DLD1 (cell line): ENCODE measurements around the gene SETD2.
"Not testable (repeated sequence)": the region's sequence is repeated elsewhere in the genome, so short reads cannot be mapped to it uniquely, and the experiment has no call there.

ENCODE experiments used
- in situ Hi-C: cut with HindIII; loops from 2 replicates; pipeline ENCODE4 v1.10.0; 2017; ENCODE audit warnings: low sequenced_read_pairs

Gene SETD2

GRCh38 chr3:47036145-47036544 is 127.8 kb downstream of the SETD2 start:
- in situ Hi-C loops, result no loop called here

DNA sequence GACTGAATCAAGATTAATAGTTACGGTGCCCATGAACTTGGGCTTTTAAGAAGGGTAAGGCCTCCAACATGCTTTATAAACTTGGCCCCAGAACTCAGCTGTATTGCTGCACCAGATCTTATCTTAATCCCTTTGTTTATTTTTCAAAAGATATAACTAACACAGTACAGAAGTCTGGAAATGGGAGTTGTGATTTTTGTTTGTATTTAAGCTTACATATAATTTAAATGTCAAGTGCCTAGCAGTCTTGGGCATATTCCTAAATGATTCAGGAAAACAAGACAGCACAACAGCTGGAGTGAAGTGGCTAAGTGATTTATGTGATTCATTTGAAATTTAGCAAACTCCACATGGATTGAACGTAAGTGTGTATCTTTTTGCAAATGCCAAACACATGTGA is 128.3 kb downstream of the SETD2 start:
- in situ Hi-C loops, result no loop called here

GRCh38 chr3:47034868-47035489 is 128.9 kb downstream of the SETD2 start:
- in situ Hi-C loops, result no loop called here

GRCh38 chr3:47031041-47031440 is 132.9 kb downstream of the SETD2 start:
- in situ Hi-C loops, result not testable (repeated sequence)

- in situ Hi-C loops, result no loop called here
These were observed 135.2 kb downstream of the SETD2 start for GRCh38 chr3:47028667-47029066.

DNA sequence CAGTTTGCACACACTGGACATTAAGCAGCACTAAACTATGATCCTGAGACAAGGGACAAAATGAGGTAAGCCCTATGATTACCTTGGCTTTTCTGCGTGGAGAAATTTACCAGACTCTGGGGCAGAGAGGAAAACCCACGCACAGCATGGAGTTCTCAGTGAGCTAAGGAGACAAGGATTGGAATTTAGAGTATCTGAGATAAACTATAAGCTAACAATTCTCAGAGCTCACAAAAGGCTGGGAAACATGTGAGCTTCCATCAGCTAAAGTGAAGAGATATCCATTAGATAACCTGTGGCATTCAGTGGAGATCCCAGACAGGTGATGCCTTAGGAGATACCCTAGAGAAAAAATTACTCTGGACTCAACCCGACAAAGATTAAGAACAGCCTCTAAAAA is 135.8 kb downstream of the SETD2 start:
- in situ Hi-C loops, result no loop called here

DNA sequence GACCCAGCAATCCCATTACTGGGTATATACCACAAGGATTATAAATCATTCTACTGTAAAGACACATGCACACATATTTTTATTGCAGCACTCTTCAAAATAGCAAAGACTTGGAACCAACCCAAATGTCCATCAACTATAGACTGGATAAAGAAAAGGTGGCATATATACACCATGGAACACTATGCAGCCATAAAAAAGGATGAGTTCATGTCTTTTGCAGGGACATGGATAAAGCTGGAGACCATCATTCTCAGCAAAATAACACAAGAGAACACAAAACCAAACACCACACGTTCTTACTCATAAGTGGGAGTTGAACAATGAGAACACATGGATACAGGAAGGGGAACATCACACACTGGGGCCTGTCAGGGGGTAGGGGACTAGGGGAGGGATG is 137.5 kb downstream of the SETD2 start:
- in situ Hi-C loops, result not testable (repeated sequence)

GRCh38 chr3:47024932-47025331 is 139.0 kb downstream of the SETD2 start:
- in situ Hi-C loops, result no loop called here

GRCh38 chr3:47022641-47023071 is 141.3 kb downstream of the SETD2 start:
- in situ Hi-C loops, result no loop called here

GRCh38 chr3:47020311-47020710 is 143.6 kb downstream of the SETD2 start:
- in situ Hi-C loops, result no loop called here

GRCh38 chr3:47019201-47019600 is 144.7 kb downstream of the SETD2 start:
- in situ Hi-C loops, result no loop called here

DNA sequence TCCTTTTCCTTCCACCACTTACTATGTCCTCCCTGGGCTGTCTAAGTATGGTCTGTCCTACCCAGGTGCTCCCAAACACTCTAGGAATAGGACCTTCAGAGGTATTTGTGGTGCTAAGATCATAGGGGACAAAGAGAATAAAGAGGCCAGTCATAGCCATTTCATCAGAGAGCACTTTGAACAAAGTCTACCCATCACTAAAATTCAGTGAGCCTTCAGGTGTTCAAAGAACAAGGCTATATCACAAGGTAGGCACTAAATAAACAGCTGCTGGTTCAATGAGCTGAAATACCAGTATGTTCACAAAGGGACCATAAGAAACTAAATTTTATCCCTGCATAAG is 145.7 kb downstream of the SETD2 start:
- in situ Hi-C loops, result no loop called here

DNA sequence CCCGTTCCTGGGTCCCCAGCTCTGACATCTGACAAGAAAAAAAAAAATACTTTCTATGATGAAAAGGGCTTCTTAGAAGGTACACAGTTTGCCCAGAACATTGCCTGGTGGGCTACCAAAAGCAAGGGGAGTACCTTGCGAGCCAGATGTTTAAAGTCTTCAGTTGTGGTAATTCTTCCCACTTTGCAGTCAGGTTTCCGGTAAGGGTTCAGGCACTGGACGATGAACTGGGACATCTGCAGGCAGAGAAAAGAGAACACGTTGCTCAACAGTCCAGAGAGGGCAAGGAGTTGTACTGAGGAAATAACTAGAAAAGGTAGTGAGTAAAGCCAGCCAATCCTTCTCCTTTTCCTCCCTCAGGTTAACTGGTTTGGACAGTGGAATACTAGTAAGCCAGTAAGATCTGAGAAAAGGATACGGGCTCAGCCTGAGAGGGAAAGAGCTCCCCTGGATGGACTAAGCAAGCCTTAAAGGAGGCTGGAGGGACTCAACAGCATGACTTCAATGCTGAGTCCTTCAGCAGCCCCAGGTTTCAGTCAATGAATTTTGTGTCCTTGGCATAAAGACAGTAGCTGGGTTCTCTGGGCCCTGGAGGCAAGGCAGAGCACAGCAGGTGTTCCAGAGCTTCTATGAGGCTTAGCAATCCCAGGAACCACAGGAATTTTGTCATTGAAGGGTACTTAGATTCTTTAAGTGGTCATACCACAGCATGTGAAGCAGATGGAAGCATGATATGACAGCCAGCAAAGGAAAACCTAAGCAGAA is 146.2 kb downstream of the SETD2 start:
- in situ Hi-C loops, result no loop called here

DNA sequence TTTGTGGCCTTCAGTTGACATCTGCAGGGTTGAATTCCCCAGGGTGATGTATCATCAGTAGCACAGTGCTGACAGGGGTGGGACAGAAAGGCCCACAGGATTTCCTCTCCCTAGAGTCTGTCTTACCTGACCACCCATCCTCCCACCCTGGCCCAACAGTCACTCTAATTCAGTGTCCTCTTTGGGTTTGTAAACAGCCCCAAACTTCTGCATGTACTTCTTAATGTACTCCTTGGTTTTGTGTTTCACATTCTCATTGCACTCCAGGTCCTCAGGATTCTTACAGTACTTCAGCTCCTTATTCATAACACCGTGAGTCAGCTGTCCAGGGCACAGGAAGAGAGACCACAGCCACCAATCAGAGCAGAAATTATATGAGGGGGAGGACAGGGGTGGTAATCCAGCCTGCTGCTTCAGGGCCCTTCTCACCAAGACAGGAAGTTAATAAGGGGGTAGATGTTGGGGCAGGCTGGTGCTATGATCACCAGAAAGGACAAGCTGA is 146.9 kb downstream of the SETD2 start:
- in situ Hi-C loops, result no loop called here

DNA sequence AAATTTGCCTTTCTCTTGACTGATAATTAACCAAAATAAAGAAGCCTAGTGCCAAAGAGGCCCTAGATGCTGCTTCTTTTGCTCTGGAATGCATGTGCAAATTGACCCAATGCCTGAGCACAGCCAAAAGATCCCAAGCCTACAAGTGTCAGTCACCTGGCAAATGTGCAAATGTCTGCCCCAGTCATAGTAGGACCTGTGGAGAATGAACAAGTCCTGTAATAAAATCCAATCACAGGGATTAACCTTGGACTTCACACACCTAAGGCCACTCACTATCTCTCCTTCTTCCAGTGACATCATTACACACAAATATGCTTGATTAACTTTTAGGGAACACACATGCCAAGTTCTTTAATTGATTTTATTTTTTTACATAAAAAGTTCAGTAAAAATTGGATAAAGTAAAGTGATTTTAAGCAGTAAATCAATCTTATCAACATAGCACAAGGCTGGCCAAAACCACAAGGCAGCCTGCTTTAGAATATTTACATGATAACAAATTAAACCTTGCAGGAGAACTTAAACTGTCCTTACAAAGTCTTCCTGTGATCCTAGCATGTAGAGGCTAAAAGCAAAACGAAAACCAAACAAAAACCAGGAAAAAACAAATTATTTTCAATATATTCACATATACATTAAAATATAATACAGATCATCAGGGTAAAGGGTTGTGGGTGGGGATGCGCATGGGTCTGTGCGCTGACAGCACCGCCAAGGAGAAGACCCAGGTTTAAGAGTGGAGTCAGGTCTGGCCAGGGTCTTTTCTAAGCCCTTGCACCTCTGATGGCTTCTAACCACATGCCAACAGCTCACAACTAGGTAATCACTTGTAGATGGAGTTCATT is 147.6 kb downstream of the SETD2 start:
- in situ Hi-C loops, result no loop called here

- in situ Hi-C loops, result no loop called here
These were observed 148.8 kb downstream of the SETD2 start for GRCh38 chr3:47015151-47015550.

GRCh38 chr3:47014036-47014435 is 149.9 kb downstream of the SETD2 start:
- in situ Hi-C loops, result no loop called here

- in situ Hi-C loops, result no loop called here
These were observed 150.7 kb downstream of the SETD2 start for GRCh38 chr3:47013231-47013630.

DNA sequence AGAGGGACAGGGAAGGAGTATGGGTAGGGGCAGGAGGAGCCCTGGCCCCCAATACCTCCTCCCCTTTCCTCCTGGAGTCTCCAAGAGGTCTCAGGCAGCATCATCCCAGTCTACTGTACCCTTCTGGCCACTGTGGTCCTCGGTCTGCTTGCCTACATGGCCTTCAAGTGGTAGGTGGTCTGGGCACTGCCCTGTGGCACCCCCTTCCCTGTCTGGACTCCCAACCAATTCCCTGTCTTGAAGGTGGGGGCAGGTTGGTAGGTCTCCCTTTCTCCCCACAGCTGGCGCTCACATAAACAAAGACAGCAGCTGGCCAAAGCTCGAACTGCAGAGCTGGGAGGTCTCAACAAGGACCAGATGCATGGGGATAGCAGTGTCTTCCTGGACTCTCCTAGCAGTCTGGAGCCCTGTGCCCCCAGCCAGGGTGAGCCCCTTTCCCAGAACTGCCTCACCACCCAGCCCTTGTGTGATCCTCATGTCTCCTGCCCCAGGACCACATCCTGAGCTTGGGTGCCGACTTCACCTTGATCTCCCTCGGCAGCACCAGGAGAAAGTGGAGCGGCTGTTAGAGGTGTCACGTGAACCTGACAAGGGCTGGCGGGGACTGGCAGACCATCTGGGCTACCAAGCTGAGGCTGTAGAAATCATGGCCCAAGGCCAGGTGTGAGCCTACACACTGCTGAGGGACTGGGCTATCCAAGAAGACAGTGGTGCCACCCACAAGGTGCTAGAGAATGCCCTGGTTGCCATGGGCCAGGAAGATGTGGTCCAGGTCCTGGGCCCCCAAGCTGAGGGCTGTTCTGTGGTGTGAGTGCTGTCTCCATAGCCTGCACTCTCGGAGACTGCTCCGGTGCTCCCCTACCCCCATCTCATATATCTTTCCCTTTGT is 151.3 kb downstream of the SETD2 start:
- in situ Hi-C loops, result no loop called here

DNA sequence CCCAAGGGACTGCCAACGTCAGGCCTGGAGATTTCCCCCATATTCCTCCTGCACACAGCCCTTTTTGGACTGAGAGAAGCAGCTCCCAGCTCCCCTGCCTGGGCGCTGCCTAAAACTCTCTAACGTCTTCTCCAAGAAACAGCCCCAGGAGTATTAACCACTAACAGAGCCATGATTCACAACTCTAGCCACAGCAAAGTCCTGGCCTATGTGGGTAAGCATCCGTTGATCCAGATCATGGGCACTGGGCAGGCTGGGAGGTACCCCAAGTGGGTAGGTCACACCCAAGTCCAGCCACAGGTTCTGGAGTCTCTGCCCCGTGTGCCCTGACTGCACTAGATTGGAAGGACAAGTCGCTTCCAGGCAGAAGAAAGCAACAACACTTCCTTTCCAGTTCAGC is 152.5 kb downstream of the SETD2 start:
- in situ Hi-C loops, result no loop called here

- in situ Hi-C loops, result no loop called here
These were observed 153.0 kb downstream of the SETD2 start for GRCh38 chr3:47010910-47011309.
